ENCODE data around the gene KBTBD3. TPM values are rescaled to one million over a fixed set of nuclear protein-coding genes. Genes with fewer than 3 reads are reported as not detected.
A peak's percentile ranks its signal among the peaks of the same experiment; 100 is the strongest.

KBTBD3 gene
- total RNA-seq, 1 donor from 2014 or later: 2.4 TPM

GRCh38 chr11:106021967-106022794 lies 55.0 kb downstream of the KBTBD3 start, which contains the start of gene MSANTD4:
MSANTD4 (minus strand) TSS chr11:106022240; CDS start chr11:106010917, 11,323 bp downstream.
- FAIRE-seq (peak; percentile 96), DNase-seq (ENCODE audit: low read depth) (peak; percentile 97)
- Histone ChIP-seq H3K36me3 (ENCODE audit: control insufficient read depth, insufficient read depth, low read length) (no peaks in the 10 kb centered on the region), H3K27me3 (ENCODE audit: control insufficient read depth, insufficient read depth, low read length) (no peaks in the 10 kb centered on the region), H3K4me3 (ENCODE audit: low read depth, low read length) (peak within 1 kb of the TSS; percentile 96)
- TF ChIP-seq, protein P1, sequence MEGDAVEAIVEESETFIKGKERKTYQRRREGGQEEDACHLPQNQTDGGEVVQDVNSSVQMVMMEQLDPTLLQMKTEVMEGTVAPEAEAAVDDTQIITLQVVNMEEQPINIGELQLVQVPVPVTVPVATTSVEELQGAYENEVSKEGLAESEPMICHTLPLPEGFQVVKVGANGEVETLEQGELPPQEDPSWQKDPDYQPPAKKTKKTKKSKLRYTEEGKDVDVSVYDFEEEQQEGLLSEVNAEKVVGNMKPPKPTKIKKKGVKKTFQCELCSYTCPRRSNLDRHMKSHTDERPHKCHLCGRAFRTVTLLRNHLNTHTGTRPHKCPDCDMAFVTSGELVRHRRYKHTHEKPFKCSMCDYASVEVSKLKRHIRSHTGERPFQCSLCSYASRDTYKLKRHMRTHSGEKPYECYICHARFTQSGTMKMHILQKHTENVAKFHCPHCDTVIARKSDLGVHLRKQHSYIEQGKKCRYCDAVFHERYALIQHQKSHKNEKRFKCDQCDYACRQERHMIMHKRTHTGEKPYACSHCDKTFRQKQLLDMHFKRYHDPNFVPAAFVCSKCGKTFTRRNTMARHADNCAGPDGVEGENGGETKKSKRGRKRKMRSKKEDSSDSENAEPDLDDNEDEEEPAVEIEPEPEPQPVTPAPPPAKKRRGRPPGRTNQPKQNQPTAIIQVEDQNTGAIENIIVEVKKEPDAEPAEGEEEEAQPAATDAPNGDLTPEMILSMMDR (IDR thresholded peaks at IDR 0.05; ENCODE audit: insufficient read depth, low read length, severe bottlenecking): no peak

DNA sequence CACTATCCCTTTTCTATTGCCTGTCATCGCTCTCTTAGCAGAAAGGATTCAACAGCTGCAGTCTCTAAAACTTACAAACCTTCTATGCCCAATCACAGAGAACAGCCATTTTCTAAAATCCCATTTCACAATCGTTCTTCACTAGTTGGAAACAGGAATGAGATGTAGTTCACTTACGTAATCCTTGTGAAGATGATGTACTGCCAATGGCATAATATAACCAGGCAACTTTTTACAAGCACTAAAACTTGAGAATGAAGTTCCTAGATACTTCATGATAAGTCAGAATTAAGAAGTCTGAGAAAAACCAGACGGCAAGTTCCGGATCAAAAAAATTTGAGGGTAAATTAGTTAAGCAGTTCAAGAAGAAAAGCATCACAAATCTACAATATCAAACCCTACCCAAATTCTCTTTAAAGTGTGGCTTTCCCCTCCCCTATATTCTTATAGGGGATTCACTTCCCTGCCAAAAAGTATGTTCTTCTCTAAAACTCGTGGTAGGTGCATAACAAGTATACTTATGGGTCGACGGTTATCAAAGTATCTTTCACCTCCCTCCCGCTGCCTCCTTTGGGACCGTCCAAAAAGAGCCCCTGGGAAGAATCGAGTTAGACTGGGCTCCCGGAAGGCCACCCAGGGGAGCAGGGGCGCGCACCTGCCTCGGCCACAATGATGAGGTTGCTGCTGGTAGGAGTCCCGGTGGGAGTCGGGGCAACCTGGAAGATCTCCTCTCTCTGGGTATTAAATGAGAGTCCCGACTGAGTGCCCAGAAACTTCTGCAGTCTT lies 55.8 kb downstream of the KBTBD3 start:
- FAIRE-seq (no peak), DNase-seq (ENCODE audit: low read depth) (peak; percentile 33)
- Histone ChIP-seq H3K4me3 (ENCODE audit: low read depth, low read length) (peak overlapping the region; percentile 96), H3K27me3 (ENCODE audit: control insufficient read depth, insufficient read depth, low read length) (no peaks in the 10 kb centered on the region), H3K36me3 (ENCODE audit: control insufficient read depth, insufficient read depth, low read length) (peaks cover 1% of the 10 kb centered on the region)
- TF ChIP-seq, protein P1 (IDR thresholded peaks at IDR 0.05; ENCODE audit: insufficient read depth, low read length, severe bottlenecking): no peak

- TF ChIP-seq, protein P1 (IDR thresholded peaks at IDR 0.05; ENCODE audit: insufficient read depth, low read length, severe bottlenecking): no peak
- FAIRE-seq: no peak
- DNase-seq (ENCODE audit: low read depth): no peak
Measured at GRCh38 chr11:106017093-106017492, 60.1 kb downstream of the KBTBD3 start.

DNA sequence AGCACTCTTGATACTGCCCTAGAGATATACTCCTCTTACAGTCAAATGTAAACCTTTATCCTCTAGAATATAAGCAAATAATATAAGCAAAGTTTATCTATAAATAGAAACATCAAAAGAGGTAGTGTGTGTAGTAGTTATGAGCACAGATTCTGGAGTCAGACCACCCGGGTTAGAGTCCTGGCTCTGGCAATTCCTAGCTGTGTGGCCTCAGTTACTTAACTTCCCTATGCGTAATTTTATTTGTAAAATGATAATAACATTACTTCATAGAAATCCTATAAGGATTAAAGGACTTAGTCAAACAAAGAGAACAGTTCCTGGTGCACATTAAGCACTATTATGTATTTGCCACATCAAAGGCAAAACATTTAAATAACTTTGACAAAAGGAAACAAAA lies 62.1 kb downstream of the KBTBD3 start:
- no peaks in the 10 kb centered on the region for H3K27me3 ChIP-seq (ENCODE audit: control insufficient read depth, insufficient read depth, low read length)
- TF ChIP-seq, protein P1 (IDR thresholded peaks at IDR 0.05; ENCODE audit: insufficient read depth, low read length, severe bottlenecking): no peak
- FAIRE-seq: no peak
- peaks cover 3% of the 10 kb centered on the region for H3K36me3 ChIP-seq (ENCODE audit: control insufficient read depth, insufficient read depth, low read length)
- no peak for DNase-seq (ENCODE audit: low read depth)
- H3K4me3 ChIP-seq (ENCODE audit: low read depth, low read length): no peak overlapping the region

More at GRCh38 chr11:106017093-106017492, 60.1 kb downstream of the KBTBD3 start:
- Histone ChIP-seq H3K36me3 (ENCODE audit: control insufficient read depth, insufficient read depth, low read length) (peaks cover 1% of the 10 kb centered on the region), H3K27me3 (ENCODE audit: control insufficient read depth, insufficient read depth, low read length) (no peaks in the 10 kb centered on the region), H3K4me3 (ENCODE audit: low read depth, low read length) (no peak overlapping the region)

DNA sequence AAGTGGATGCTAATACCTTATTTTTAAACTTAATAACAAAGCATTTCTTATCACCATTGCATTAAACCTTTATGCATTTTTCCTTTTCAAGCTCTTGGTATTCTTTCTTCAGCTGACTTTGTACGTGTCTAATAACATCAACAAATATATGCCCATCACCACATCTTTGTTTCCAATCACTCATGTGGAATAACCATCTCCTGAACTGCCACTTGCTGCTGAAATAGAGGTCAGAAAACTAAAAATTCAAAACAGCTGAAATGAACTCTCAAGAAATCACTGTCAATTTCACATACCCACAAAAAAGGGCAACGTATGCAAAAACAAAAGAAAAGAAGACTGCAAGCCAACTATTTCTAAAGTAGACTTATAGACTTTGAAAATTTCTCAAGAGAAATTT lies 62.5 kb downstream of the KBTBD3 start:
- DNase-seq (ENCODE audit: low read depth) (no peak), FAIRE-seq (no peak)
- TF ChIP-seq, protein P1 (IDR thresholded peaks at IDR 0.05; ENCODE audit: insufficient read depth, low read length, severe bottlenecking): no peak
- no peaks in the 10 kb centered on the region for H3K27me3 ChIP-seq (ENCODE audit: control insufficient read depth, insufficient read depth, low read length)
- peaks cover 3% of the 10 kb centered on the region for H3K36me3 ChIP-seq (ENCODE audit: control insufficient read depth, insufficient read depth, low read length)
- H3K4me3 ChIP-seq (ENCODE audit: low read depth, low read length): no peak overlapping the region
